Neural progenitor cell (in vitro differentiated cells): Measurements from ENCODE around the gene RHOA. TPM values are rescaled to one million over a fixed set of nuclear protein-coding genes. Genes with fewer than 3 reads are reported as not detected.

Source experiments
- DNase-seq: peaks from one replicate; pipeline ENCODE4 v3.0.0-alpha.2; 2016; ENCODE audit warnings: low spot score
- H2AFZ ChIP-seq: fragments of 200-600 bp; sonication (generic); replicated peaks from 2 replicates; pipeline ENCODE4 v1.6.1; 2016; ENCODE audit warnings: antibody characterized with exemption
- H3F3A ChIP-seq: fragments of 200-600 bp; sonication (generic); 2 replicates; pipeline ENCODE4 v1.6.1; 2016; ENCODE audit warnings: antibody characterized with exemption, low read depth
- H3K27ac ChIP-seq: fragments of 200-600 bp; sonication (generic); 2 replicates; pipeline ENCODE4 v1.5.1; 2016; ENCODE audit warnings: mild to moderate bottlenecking
- H3K27me3 ChIP-seq: fragments of 200-600 bp; sonication (generic); 2 replicates; pipeline ENCODE4 v1.6.1; 2016; ENCODE audit warnings: mild to moderate bottlenecking, moderate library complexity
- H3K36me3 ChIP-seq: fragments of 200-600 bp; sonication (generic); 2 replicates; pipeline ENCODE4 v1.5.1; 2016
- H3K4me1 ChIP-seq: fragments of 200-600 bp; sonication (generic); 2 replicates; pipeline ENCODE4 v1.6.1; 2016; ENCODE audit warnings: mixed run types
- H3K4me2 ChIP-seq: fragments of 200-600 bp; sonication (generic); 2 replicates; pipeline ENCODE4 v1.6.1; 2016
- H3K4me3 ChIP-seq: fragments of 200-600 bp; sonication (generic); 2 replicates; pipeline ENCODE4 v1.5.1; 2016
- H3K79me2 ChIP-seq: fragments of 200-600 bp; sonication (generic); 2 replicates; pipeline ENCODE4 v1.6.1; 2016; ENCODE audit warnings: low read depth
- H3K9ac ChIP-seq: fragments of 200-600 bp; sonication (generic); 2 replicates; pipeline ENCODE4 v1.6.1; 2016
- H3K9me3 ChIP-seq: fragments of 200-600 bp; sonication (generic); 2 replicates; pipeline ENCODE4 v1.5.1; 2016; ENCODE audit warnings: low read depth
- H4K20me1 ChIP-seq: fragments of 200-600 bp; sonication (generic); 2 replicates; pipeline ENCODE4 v1.6.1; 2016; ENCODE audit warnings: low read depth
- H3K27ac Mint-ChIP-seq: 3 replicates; pipeline ENCODE4 v1.8.0; 2021; ENCODE audit warnings: mixed read lengths
- H3K27me3 Mint-ChIP-seq: 2 replicates; pipeline ENCODE4 v1.8.0; 2022; ENCODE audit warnings: low read depth, mild to moderate bottlenecking, inconsistent platforms, moderate library complexity, mixed read lengths; ENCODE audit not compliant: insufficient read depth
- H3K36me3 Mint-ChIP-seq: 3 replicates; pipeline ENCODE4 v1.8.0; 2021; ENCODE audit warnings: mixed read lengths
- H3K4me1 Mint-ChIP-seq: 3 replicates; pipeline ENCODE4 v1.8.0; 2021; ENCODE audit warnings: mixed read lengths
- H3K4me3 Mint-ChIP-seq: 3 replicates; pipeline ENCODE4 v1.8.0; 2021; ENCODE audit warnings: mild to moderate bottlenecking, moderate library complexity, mixed read lengths
- H3K9me3 Mint-ChIP-seq: 3 replicates; pipeline ENCODE4 v1.8.0; 2020; ENCODE audit warnings: mixed read lengths
- EZH2 ChIP-seq: fragments of 200-600 bp; sonication (generic); IDR thresholded peaks from 2 replicates; pipeline ENCODE4 v1.6.1; 2017; ENCODE audit warnings: antibody characterized with exemption, mild to moderate bottlenecking, moderate library complexity
- EZH2phosphoT487 ChIP-seq: fragments of 200-600 bp; sonication (generic); IDR thresholded peaks from 2 replicates; pipeline ENCODE4 v1.6.1; 2017; ENCODE audit warnings: antibody characterized with exemption
- total RNA-seq: library from RNA; depleted of rRNA; stranded (reverse); fragments of >200 nt; gene quantifications from 2 replicates; pipeline ENCODE4 v1.2.3, GENCODE V29; 2015; ENCODE audit warnings: low replicate concordance
- TF ChIP-seq, protein P1 (sequence below): fragments of 200-600 bp; sonication (generic); IDR thresholded peaks from 2 replicates; pipeline ENCODE4 v1.5.1; 2017; ENCODE audit warnings: antibody characterized with exemption, mild to moderate bottlenecking

RHOA gene
- total RNA-seq, 1 donor from 2014 or later: 460 TPM

DNA sequence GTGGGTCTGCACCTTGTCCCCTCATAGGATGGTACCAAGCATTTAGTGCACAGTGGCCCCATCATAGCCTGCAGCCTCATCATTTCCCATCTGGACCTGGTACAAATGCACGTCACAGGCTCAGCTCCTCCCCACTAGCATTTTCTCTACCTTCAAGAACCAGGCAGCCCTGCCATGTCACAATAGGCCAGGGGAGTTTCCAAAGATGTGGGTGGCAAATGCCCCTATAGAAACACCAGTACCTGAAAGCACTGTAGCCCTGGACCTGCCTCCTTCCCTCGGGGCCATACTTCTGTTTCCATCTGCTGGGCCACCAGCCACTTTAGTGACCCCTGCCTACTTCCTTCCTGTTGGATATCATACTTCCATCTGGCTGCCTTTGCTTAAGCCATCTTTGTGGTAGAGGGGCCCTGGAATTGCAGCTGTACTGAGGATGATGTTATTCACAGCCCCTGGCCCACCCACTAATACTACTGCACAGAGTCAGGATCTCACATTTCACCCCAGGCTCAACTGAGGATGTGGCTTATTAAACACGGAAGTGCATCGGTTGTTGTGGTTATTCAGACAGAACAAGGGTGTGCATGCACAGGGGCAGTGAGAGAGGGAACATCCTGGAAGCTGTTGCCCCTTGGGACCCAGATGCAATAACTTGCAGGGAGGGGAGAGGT is 4.3 kb upstream of the RHOA start:
- Histone ChIP-seq H4K20me1 (peaks cover 3% of the 10 kb centered on the region), H3K27ac (no peak overlapping the region), H3K9ac (no peak overlapping the region), H3F3A (peaks cover 14% of the 10 kb centered on the region), H3K9me3 (no peaks in the 10 kb centered on the region), H3K36me3 (no peaks in the 10 kb centered on the region), H3K4me3 (no peak overlapping the region), H2AFZ (no peak overlapping the region), H3K4me2 (no peak overlapping the region), H3K79me2 (peaks cover 10% of the 10 kb centered on the region), H3K27me3 (no peaks in the 10 kb centered on the region), H3K4me1 (no peaks in the 10 kb centered on the region)
- no peak overlapping the region for H3K4me3 Mint-ChIP-seq
- no peak overlapping the region for H3K27ac Mint-ChIP-seq
- DNase-seq: no peak
- peaks cover 4% of the 10 kb centered on the region for H3K36me3 Mint-ChIP-seq
- H3K27me3 Mint-ChIP-seq: peaks cover 10% of the 10 kb centered on the region
- TF ChIP-seq, protein P1, sequence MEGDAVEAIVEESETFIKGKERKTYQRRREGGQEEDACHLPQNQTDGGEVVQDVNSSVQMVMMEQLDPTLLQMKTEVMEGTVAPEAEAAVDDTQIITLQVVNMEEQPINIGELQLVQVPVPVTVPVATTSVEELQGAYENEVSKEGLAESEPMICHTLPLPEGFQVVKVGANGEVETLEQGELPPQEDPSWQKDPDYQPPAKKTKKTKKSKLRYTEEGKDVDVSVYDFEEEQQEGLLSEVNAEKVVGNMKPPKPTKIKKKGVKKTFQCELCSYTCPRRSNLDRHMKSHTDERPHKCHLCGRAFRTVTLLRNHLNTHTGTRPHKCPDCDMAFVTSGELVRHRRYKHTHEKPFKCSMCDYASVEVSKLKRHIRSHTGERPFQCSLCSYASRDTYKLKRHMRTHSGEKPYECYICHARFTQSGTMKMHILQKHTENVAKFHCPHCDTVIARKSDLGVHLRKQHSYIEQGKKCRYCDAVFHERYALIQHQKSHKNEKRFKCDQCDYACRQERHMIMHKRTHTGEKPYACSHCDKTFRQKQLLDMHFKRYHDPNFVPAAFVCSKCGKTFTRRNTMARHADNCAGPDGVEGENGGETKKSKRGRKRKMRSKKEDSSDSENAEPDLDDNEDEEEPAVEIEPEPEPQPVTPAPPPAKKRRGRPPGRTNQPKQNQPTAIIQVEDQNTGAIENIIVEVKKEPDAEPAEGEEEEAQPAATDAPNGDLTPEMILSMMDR: no peak
- TF ChIP-seq EZH2phosphoT487 (no peak), EZH2 (no peak)
- peaks cover 9% of the 10 kb centered on the region for H3K4me1 Mint-ChIP-seq
- no peaks in the 10 kb centered on the region for H3K9me3 Mint-ChIP-seq

DNA sequence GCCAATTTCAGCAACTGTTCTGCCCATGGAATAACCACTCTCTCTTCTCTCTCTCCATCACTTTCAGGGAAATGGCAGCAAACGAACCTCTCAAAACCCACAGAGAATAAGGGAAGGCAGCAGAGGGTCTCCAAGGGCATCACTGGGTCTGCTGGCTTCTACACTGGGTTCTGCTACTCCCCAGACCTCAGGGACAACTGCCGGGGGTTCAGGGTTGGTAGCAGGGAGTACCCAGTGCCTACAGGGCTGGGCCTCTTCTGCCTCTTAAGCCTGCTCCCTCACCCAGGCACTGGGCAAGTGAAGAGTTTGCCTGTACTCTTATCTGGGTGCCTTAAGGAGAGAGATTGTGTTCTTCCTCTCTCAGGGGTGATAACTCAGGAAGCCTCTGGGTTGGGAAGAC is 3.0 kb upstream of the RHOA start:
- Histone ChIP-seq H2AFZ (no peak overlapping the region), H4K20me1 (peaks cover 16% of the 10 kb centered on the region), H3F3A (peaks cover 15% of the 10 kb centered on the region), H3K27me3 (no peaks in the 10 kb centered on the region), H3K9me3 (no peaks in the 10 kb centered on the region), H3K27ac (no peak overlapping the region), H3K4me2 (no peak overlapping the region), H3K4me3 (no peak overlapping the region), H3K9ac (no peak overlapping the region), H3K79me2 (peaks cover 23% of the 10 kb centered on the region), H3K4me1 (peaks cover 8% of the 10 kb centered on the region), H3K36me3 (no peaks in the 10 kb centered on the region)
- peak overlapping the region; percentile 66 for H3K27ac Mint-ChIP-seq
- H3K36me3 Mint-ChIP-seq: peaks cover 2% of the 10 kb centered on the region
- peaks cover 10% of the 10 kb centered on the region for H3K27me3 Mint-ChIP-seq
- peaks cover 20% of the 10 kb centered on the region for H3K4me1 Mint-ChIP-seq
- no peak overlapping the region for H3K4me3 Mint-ChIP-seq
- TF ChIP-seq EZH2 (no peak), EZH2phosphoT487 (no peak)
- TF ChIP-seq, protein P1: no peak
- DNase-seq: no peak
- H3K9me3 Mint-ChIP-seq: no peaks in the 10 kb centered on the region

DNA sequence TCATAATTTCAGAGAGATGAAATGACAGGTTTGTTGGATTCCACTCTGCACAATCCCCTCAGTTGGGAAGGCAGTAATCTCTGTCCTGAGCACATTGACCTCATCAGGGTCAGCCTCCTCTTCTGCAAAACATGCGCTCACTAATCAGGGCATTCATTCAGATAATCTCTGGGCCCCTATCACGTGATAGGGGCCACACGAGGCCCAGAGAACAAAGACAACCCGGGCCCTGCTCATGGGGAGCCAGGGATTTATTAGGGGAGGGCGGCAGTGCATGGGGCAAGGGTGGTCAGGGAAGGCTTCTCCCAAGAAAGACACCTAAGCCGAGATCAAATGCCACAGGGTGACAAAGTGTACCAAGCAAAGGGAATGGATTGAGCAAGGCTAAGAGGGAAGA is 1.6 kb upstream of the RHOA start:
- no peaks in the 10 kb centered on the region for H3K36me3 ChIP-seq
- Mint-ChIP-seq H3K4me3 (peak overlapping the region; percentile 92), H3K4me1 (peaks cover 24% of the 10 kb centered on the region), H3K9me3 (no peaks in the 10 kb centered on the region), H3K27ac (no peak overlapping the region), H3K27me3 (peaks cover 4% of the 10 kb centered on the region), H3K36me3 (peaks cover 2% of the 10 kb centered on the region)
- H3F3A ChIP-seq: peaks cover 15% of the 10 kb centered on the region
- peaks cover 12% of the 10 kb centered on the region for H3K4me1 ChIP-seq
- H4K20me1 ChIP-seq: peaks cover 30% of the 10 kb centered on the region
- H3K27me3 ChIP-seq: no peaks in the 10 kb centered on the region
- H2AFZ ChIP-seq: no peak overlapping the region
- no peak overlapping the region for H3K9ac ChIP-seq
- H3K4me2 ChIP-seq: peak overlapping the region; percentile 89
- H3K79me2 ChIP-seq: peaks cover 37% of the 10 kb centered on the region
- no peak overlapping the region for H3K27ac ChIP-seq
- TF ChIP-seq EZH2: no peak
- TF ChIP-seq, protein P1: no peak
- TF ChIP-seq EZH2phosphoT487: no peak
- no peak overlapping the region for H3K4me3 ChIP-seq
- H3K9me3 ChIP-seq: no peaks in the 10 kb centered on the region
- DNase-seq: no peak
